NCI-H1436 treated with DMSO at 0.1 percent for 48 hours (cell line): ENCODE results near the gene IFITM10.

Experiments used
- DNase-seq: peaks from one replicate; lab custom pipeline; 2025; lab: John Stamatoyannopoulos, UW

The IFITM10 gene

GRCh38 chr11:1752907-1753228 lies 2.5 kb upstream of the IFITM10 start:
- no peak for DNase-seq

GRCh38 chr11:1751999-1752906 lies 1.9 kb upstream of the IFITM10 start:
- no peak for DNase-seq

- no peak for DNase-seq
Measured at GRCh38 chr11:1751531-1751921, 1.1 kb upstream of the IFITM10 start.

GRCh38 chr11:1750840-1751530 lies 590 bp upstream of the IFITM10 start:
- DNase-seq = no peak

GRCh38 chr11:1749395-1750351 lies 722 bp downstream of the IFITM10 start:
- no peak for DNase-seq

GRCh38 chr11:1748636-1749394 lies 1.6 kb downstream of the IFITM10 start:
- no peak for DNase-seq

GRCh38 chr11:1747753-1748635 lies 2.4 kb downstream of the IFITM10 start:
- no peak for DNase-seq

- DNase-seq = no peak
Measured at GRCh38 chr11:1746956-1747752, 3.2 kb downstream of the IFITM10 start.

- no peak for DNase-seq
Measured at GRCh38 chr11:1746511-1746931, 3.9 kb downstream of the IFITM10 start.

GRCh38 chr11:1745701-1746320 lies 4.6 kb downstream of the IFITM10 start:
- DNase-seq = no peak

- no peak for DNase-seq
Measured at GRCh38 chr11:1744891-1745700, 5.3 kb downstream of the IFITM10 start.

- DNase-seq = no peak
Measured at GRCh38 chr11:1744137-1744886, 6.1 kb downstream of the IFITM10 start.

GRCh38 chr11:1743585-1744136 lies 6.7 kb downstream of the IFITM10 start:
- no peak for DNase-seq

GRCh38 chr11:1742869-1743584 lies 7.4 kb downstream of the IFITM10 start:
- no peak for DNase-seq

GRCh38 chr11:1742371-1742770 lies 8.0 kb downstream of the IFITM10 start:
- DNase-seq = no peak

GRCh38 chr11:1741741-1742140 lies 8.7 kb downstream of the IFITM10 start:
- DNase-seq = no peak
